MG63 (cell line): ENCODE results near the gene METTL6. TPM values are rescaled to one million over a fixed set of nuclear protein-coding genes. Genes with fewer than 3 reads are reported as not detected.
"Not testable (repeated sequence)": the region's sequence is repeated elsewhere in the genome, so short reads cannot be mapped to it uniquely, and the experiment has no call there.

Source experiments
- DNase-seq: peaks from one replicate; pipeline ENCODE4 v3.0.0-alpha.2; 2020
- H3K27me3 ChIP-seq: fragments of 250-450 bp; sonication (Bioruptor Pico); 2 replicates; pipeline ENCODE4 v1.5.1; 2020; ENCODE audit warnings: mild to moderate bottlenecking, moderate library complexity
- H3K36me3 ChIP-seq: fragments of 250-450 bp; sonication (Bioruptor Pico); 2 replicates; pipeline ENCODE4 v1.5.1; 2020; ENCODE audit warnings: mild to moderate bottlenecking, moderate library complexity
- H3K4me3 ChIP-seq: fragments of 250-450 bp; sonication (Bioruptor Pico); 2 replicates; pipeline ENCODE4 v1.5.1; 2020; ENCODE audit warnings: mild to moderate bottlenecking, moderate library complexity
- H3K9me3 ChIP-seq: fragments of 250-450 bp; sonication (Bioruptor Pico); 2 replicates; pipeline ENCODE4 v1.5.1; 2020; ENCODE audit warnings: mild to moderate bottlenecking, moderate library complexity
- total RNA-seq: library from RNA; depleted of rRNA; stranded (reverse); fragments of >200 nt; shearing (Covaris generic); gene quantifications from 2 replicates; pipeline ENCODE4 v1.2.3, GENCODE V29; 2014; ENCODE audit warnings: low replicate concordance; rRNA removed

METTL6 gene
- 13.7 and 20.7 TPM in 2 replicates for total RNA-seq

- H3K27me3 ChIP-seq, result no peaks in the 10 kb centered on the region
- H3K9me3 ChIP-seq, result no peaks in the 10 kb centered on the region
- peak within 1 kb of the TSS; percentile 89 for H3K4me3 ChIP-seq
- DNase-seq, result peak; percentile 80
- H3K36me3 ChIP-seq, result peaks cover 12% of the 10 kb centered on the region
Measured at GRCh38 chr3:15427182-15427880, at the start of gene METTL6, which contains the start of gene EAF1. Gene METTL6 (minus strand): TSS chr3:15427544. CDS start chr3:15426511, 1,033 bp downstream. Gene EAF1 (plus strand): TSS chr3:15427598. CDS start chr3:15427780, 182 bp downstream.

- DNase-seq, result no peak
- H3K27me3 ChIP-seq, result no peaks in the 10 kb centered on the region
- no peaks in the 10 kb centered on the region for H3K9me3 ChIP-seq
Measured at GRCh38 chr3:15476378-15476777, 49.0 kb upstream of the METTL6 start.

GRCh38 chr3:15475161-15475560 is 47.8 kb upstream of the METTL6 start:
- DNase-seq, result no peak

More at GRCh38 chr3:15476378-15476777, 49.0 kb upstream of the METTL6 start:
- H3K4me3 ChIP-seq, result no peak overlapping the region
- H3K36me3 ChIP-seq, result no peaks in the 10 kb centered on the region

GRCh38 chr3:15471861-15472260 is 44.5 kb upstream of the METTL6 start:
- Histone ChIP-seq H3K4me3 (no peak overlapping the region), H3K27me3 (no peaks in the 10 kb centered on the region), H3K36me3 (no peaks in the 10 kb centered on the region), H3K9me3 (no peaks in the 10 kb centered on the region)
- DNase-seq, result no peak

More at GRCh38 chr3:15475161-15475560, 47.8 kb upstream of the METTL6 start:
- no peaks in the 10 kb centered on the region for H3K27me3 ChIP-seq
- no peaks in the 10 kb centered on the region for H3K9me3 ChIP-seq
- H3K36me3 ChIP-seq, result no peaks in the 10 kb centered on the region
- H3K4me3 ChIP-seq, result no peak overlapping the region

GRCh38 chr3:15470849-15471248 is 43.5 kb upstream of the METTL6 start:
- Histone ChIP-seq H3K27me3 (no peaks in the 10 kb centered on the region), H3K4me3 (no peak overlapping the region), H3K36me3 (no peaks in the 10 kb centered on the region), H3K9me3 (no peaks in the 10 kb centered on the region)
- DNase-seq, result no peak

- no peak overlapping the region for H3K4me3 ChIP-seq
- no peaks in the 10 kb centered on the region for H3K27me3 ChIP-seq
- no peak for DNase-seq
- H3K36me3 ChIP-seq, result no peaks in the 10 kb centered on the region
- H3K9me3 ChIP-seq, result no peaks in the 10 kb centered on the region
Measured at GRCh38 chr3:15470261-15470660, 42.9 kb upstream of the METTL6 start.

GRCh38 chr3:15467227-15468181 is 40.2 kb upstream of the METTL6 start:
- no peaks in the 10 kb centered on the region for H3K9me3 ChIP-seq
- DNase-seq, result no peak
- H3K27me3 ChIP-seq, result no peaks in the 10 kb centered on the region
- H3K4me3 ChIP-seq, result no peak overlapping the region
- H3K36me3 ChIP-seq, result no peaks in the 10 kb centered on the region

GRCh38 chr3:15465876-15466585 is 38.7 kb upstream of the METTL6 start:
- no peaks in the 10 kb centered on the region for H3K9me3 ChIP-seq
- H3K27me3 ChIP-seq, result no peaks in the 10 kb centered on the region
- no peak for DNase-seq

GRCh38 chr3:15462451-15462850 is 35.1 kb upstream of the METTL6 start:
- Histone ChIP-seq H3K4me3 (no peak overlapping the region), H3K9me3 (no peaks in the 10 kb centered on the region), H3K27me3 (no peaks in the 10 kb centered on the region), H3K36me3 (no peaks in the 10 kb centered on the region)
- DNase-seq, result no peak

More at GRCh38 chr3:15465876-15466585, 38.7 kb upstream of the METTL6 start:
- Histone ChIP-seq H3K4me3 (no peak overlapping the region), H3K36me3 (no peaks in the 10 kb centered on the region)

- Histone ChIP-seq H3K36me3 (no peaks in the 10 kb centered on the region), H3K27me3 (no peaks in the 10 kb centered on the region), H3K9me3 (no peaks in the 10 kb centered on the region), H3K4me3 (no peak overlapping the region)
- no peak for DNase-seq
Measured at GRCh38 chr3:15460891-15461531, 33.7 kb upstream of the METTL6 start.

- Histone ChIP-seq H3K4me3 (no peak overlapping the region), H3K36me3 (no peaks in the 10 kb centered on the region), H3K9me3 (no peaks in the 10 kb centered on the region), H3K27me3 (no peaks in the 10 kb centered on the region)
- DNase-seq, result no peak
Measured at GRCh38 chr3:15458212-15458780, 31.0 kb upstream of the METTL6 start.

- DNase-seq, H3K9me3 ChIP-seq, H3K4me3 ChIP-seq, H3K27me3 ChIP-seq, H3K36me3 ChIP-seq: not testable (repeated sequence)
Measured at GRCh38 chr3:15456915-15457314, 29.6 kb upstream of the METTL6 start.

- Histone ChIP-seq H3K9me3 (no peaks in the 10 kb centered on the region), H3K4me3 (no peak overlapping the region), H3K27me3 (no peaks in the 10 kb centered on the region), H3K36me3 (no peaks in the 10 kb centered on the region)
- no peak for DNase-seq
Measured at GRCh38 chr3:15456321-15456720, 29.0 kb upstream of the METTL6 start.

GRCh38 chr3:15455756-15456155 is 28.4 kb upstream of the METTL6 start:
- no peak for DNase-seq
- no peaks in the 10 kb centered on the region for H3K36me3 ChIP-seq
- no peak overlapping the region for H3K4me3 ChIP-seq
- H3K27me3 ChIP-seq, result no peaks in the 10 kb centered on the region
- H3K9me3 ChIP-seq, result no peaks in the 10 kb centered on the region

GRCh38 chr3:15454965-15455364 is 27.6 kb upstream of the METTL6 start:
- H3K27me3 ChIP-seq, result no peaks in the 10 kb centered on the region
- no peak for DNase-seq
- H3K36me3 ChIP-seq, result no peaks in the 10 kb centered on the region
- no peak overlapping the region for H3K4me3 ChIP-seq
- no peaks in the 10 kb centered on the region for H3K9me3 ChIP-seq

GRCh38 chr3:15453991-15454625 is 26.8 kb upstream of the METTL6 start:
- no peak overlapping the region for H3K4me3 ChIP-seq

More at GRCh38 chr3:15453991-15454625, 26.8 kb upstream of the METTL6 start:
- Histone ChIP-seq H3K36me3 (no peaks in the 10 kb centered on the region), H3K9me3 (no peaks in the 10 kb centered on the region), H3K27me3 (no peaks in the 10 kb centered on the region)
- DNase-seq, result no peak
